ENCODE results near the gene UHRF1. TPM values are rescaled to one million over a fixed set of nuclear protein-coding genes. Genes with fewer than 3 reads are reported as not detected.

The UHRF1 gene
- total RNA-seq = 19.8 TPM

DNA sequence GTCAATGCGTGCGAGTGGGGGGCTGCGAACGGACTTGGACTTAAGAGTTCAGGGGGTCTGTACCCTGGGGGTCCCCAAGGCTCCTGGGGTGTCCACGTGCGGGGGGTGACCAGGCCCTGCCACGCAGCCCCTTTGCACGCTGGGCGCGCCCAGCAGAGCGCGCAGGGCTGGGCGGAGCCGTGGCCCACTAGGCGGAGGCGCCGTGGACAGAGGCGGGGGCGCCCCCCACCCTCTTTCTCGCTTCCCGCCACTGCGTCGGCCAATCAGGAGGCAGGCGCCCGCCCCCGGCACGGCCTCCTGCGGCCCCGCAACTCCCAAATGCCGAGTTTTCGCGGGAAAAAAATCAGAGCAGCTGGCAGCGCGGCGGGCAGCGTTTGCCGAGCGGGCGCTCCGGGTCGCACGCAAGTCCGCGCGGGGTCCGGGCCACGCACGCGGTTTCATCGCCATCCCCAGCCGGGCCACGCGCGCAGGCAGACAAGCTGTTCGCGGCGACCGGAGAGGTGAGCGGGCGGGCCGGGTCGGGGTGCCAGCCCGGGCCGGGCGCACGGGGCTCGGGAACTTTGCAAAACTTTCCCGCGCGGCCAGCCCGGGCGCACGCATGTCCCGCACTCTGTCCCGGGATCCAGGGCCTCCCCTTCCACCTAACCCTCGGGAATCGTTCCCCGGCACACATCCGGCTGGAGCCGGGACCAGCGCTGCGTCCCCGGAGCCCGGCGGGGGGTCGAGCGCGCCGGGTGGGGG is at the start of gene UHRF1:
TSS of gene UHRF1 (plus strand) at position 346 of the 741 bp plus-strand sequence. CDS start 1,385 bp downstream, outside the sequence.
- peaks cover 18 to 27% (median 24%) of the 10 kb centered on the region in 3 donors for H3K4me1 ChIP-seq (ENCODE audit: control insufficient read depth in 3 of 3, insufficient read depth in 3 of 3, low read length in 3 of 3)
- H3K9ac ChIP-seq (ENCODE audit: low read depth in 1 of 3, low read length in 3 of 3) = peak within 1 kb of the TSS in 1 of 3 donors; percentile 72
- H3K4me3 ChIP-seq (ENCODE audit: low read length in 3 of 3) = peak within 1 kb of the TSS; percentile 69 to 75 (median 71)
- H3K27ac ChIP-seq (ENCODE audit: low read depth, low read length) = no peak within 1 kb of the TSS
- H3K27me3 ChIP-seq (ENCODE audit: control insufficient read depth in 3 of 3, insufficient read depth in 3 of 3, low read length in 3 of 3) = no peaks in the 10 kb centered on the region
- H3K9me3 ChIP-seq (ENCODE audit: control insufficient read depth in 3 of 3, low read length in 3 of 3) = no peaks in the 10 kb centered on the region
- H3K36me3 ChIP-seq (ENCODE audit: control insufficient read depth in 3 of 3, insufficient read depth in 3 of 3, low read length in 3 of 3) = no peaks in the 10 kb centered on the region

DNA sequence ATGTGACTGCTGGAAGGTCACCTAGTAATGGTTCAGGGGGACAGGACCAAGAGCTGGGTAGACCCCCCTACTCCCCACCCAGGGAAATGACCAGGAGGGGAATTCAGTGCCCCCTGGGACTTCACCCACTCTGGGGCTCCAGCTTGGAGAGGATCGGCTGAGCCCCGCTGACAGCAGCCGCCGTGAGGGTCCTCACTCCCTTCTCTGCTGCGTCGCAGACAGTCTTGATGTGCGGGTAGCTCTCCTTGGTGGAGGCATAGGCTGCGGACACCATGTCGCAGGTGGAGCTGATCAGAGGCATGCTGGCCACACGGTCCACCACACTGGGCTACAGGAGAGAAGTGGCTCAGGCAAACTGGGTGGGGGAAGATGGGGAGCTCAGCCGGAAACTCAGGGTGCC is 49.6 kb upstream of the UHRF1 start:
- H3K4me1 ChIP-seq (ENCODE audit: control insufficient read depth in 3 of 3, insufficient read depth in 3 of 3, low read length in 3 of 3) = peaks cover 0 to 2% (median 0%) of the 10 kb centered on the region in 3 donors
- H3K9ac ChIP-seq (ENCODE audit: low read depth in 1 of 3, low read length in 3 of 3) = no peak overlapping the region
- H3K4me3 ChIP-seq (ENCODE audit: low read length in 3 of 3) = no peak overlapping the region
- peaks cover 27 to 30% (median 29%) of the 10 kb centered on the region in 3 donors for H3K36me3 ChIP-seq (ENCODE audit: control insufficient read depth in 3 of 3, insufficient read depth in 3 of 3, low read length in 3 of 3)
- no peaks in the 10 kb centered on the region for H3K9me3 ChIP-seq (ENCODE audit: control insufficient read depth in 3 of 3, low read length in 3 of 3)
- no peaks in the 10 kb centered on the region for H3K27me3 ChIP-seq (ENCODE audit: control insufficient read depth in 3 of 3, insufficient read depth in 3 of 3, low read length in 3 of 3)
- H3K27ac ChIP-seq (ENCODE audit: low read depth, low read length) = no peak overlapping the region

DNA sequence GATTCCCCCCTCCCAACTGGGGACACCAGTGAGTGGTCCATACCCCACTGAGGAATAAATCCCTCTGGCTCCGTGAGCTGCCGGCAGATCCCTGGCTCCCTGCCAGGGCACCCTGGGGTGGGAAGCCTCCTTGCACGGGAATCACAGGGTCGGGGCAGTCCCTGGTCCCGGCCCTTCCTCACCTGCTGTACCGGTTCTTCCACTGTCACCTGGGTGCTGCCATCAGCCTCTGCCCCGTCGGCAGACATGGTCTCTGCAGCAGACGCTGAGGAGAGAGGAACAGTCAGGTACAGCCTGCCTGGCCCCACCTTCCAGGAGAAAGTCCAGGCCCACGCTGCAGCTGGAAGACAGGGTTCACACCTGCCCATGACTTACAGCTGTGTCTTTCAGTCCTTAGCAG is 48.2 kb upstream of the UHRF1 start:
- no peaks in the 10 kb centered on the region for H3K27me3 ChIP-seq (ENCODE audit: control insufficient read depth in 3 of 3, insufficient read depth in 3 of 3, low read length in 3 of 3)
- no peak overlapping the region for H3K27ac ChIP-seq (ENCODE audit: low read depth, low read length)
- H3K4me3 ChIP-seq (ENCODE audit: low read length in 3 of 3) = no peak overlapping the region
- H3K36me3 ChIP-seq (ENCODE audit: control insufficient read depth in 3 of 3, insufficient read depth in 3 of 3, low read length in 3 of 3) = peaks cover 19 to 24% (median 22%) of the 10 kb centered on the region in 3 donors
- H3K4me1 ChIP-seq (ENCODE audit: control insufficient read depth in 3 of 3, insufficient read depth in 3 of 3, low read length in 3 of 3) = peaks cover 0 to 1% (median under 1%) of the 10 kb centered on the region in 3 donors
- H3K9me3 ChIP-seq (ENCODE audit: control insufficient read depth in 3 of 3, low read length in 3 of 3) = no peaks in the 10 kb centered on the region
- no peak overlapping the region for H3K9ac ChIP-seq (ENCODE audit: low read depth in 1 of 3, low read length in 3 of 3)

DNA sequence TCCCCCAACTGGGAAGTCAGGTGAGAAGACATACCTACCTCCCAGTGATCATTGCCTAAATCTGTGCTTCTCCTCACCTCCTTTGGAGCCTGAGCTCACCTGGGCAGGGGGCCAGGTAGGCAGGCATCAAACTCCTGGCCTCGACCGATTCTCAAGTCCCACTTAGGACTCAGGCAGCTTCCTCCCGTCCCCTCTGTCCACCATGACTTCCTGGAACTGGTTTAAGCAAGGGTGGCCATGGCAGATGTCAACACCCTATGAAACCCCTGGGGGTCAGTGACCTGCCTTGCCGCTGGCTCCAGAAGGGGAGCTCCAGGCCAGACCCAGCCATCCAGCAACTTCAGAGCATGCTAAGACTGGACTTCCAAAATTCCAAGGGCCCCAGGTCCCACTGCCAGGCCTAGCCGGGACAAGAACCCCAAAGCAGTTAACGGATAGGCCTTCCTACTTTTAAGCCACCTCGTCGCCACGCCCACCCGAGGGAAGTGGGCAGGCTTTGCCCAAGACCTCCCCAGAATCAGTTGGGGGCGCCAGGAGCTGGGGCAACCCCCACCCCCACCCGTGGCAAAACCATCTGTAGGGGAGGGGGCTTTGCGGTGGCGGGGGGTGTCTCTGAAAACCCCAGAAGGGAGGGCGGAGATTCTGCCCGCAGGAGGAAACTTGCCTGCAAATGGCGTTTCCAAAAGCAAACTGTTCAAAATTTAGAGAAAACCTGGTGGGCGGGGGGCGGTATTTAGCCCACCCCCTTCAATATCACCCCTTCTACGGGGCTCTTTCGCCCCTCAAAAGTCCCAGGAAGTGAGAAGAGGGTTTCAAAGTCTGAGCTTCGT is 42.5 kb upstream of the UHRF1 start:
- Histone ChIP-seq H3K9ac (ENCODE audit: low read depth in 1 of 3, low read length in 3 of 3) (peak overlapping the region; percentile 83 to 89 (median 89)), H3K27me3 (ENCODE audit: control insufficient read depth in 3 of 3, insufficient read depth in 3 of 3, low read length in 3 of 3) (no peaks in the 10 kb centered on the region), H3K4me1 (ENCODE audit: control insufficient read depth in 3 of 3, insufficient read depth in 3 of 3, low read length in 3 of 3) (peaks cover 10 to 14% (median 14%) of the 10 kb centered on the region in 3 donors), H3K4me3 (ENCODE audit: low read length in 3 of 3) (peak overlapping the region; percentile 83 to 87 (median 84)), H3K27ac (ENCODE audit: low read depth, low read length) (peak overlapping the region; percentile 86), H3K36me3 (ENCODE audit: control insufficient read depth in 3 of 3, insufficient read depth in 3 of 3, low read length in 3 of 3) (peaks cover 0 to 2% (median 0%) of the 10 kb centered on the region in 3 donors), H3K9me3 (ENCODE audit: control insufficient read depth in 3 of 3, low read length in 3 of 3) (no peaks in the 10 kb centered on the region)

DNA sequence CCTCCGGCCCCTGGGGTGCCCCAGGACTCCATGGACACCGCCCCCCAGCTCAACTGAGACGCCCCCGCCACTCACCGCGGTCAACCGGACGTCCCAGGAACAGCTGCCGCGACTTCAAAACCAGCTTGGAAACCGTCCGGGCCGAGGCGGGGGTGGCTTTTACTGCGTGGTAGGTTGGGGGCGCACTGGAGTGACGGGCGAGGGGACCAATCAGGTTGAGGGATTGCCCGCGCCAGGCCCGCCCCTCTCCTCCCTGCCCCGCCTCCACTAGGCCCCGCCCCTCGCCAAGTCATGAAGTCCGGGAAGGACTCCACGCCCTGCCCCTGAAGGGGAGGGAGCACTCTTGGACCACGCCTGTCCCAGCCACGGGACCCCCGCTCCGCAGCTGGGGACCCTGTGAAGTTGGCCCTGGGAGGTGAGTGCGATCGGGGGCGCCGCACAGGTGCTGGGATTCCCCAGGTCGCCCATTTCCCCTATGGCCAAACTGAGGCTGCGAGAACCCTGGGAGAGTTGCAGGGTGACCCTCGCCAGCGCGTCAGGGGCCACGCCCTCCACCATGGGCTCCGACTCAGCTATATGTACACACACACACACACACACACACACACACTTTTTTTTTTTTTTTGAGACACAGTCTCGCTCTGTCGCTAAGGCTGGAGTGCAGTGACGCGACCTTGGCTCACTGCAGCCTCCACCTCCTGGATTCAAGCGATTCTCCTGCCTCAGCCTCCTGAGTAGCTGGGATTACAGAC is 41.6 kb upstream of the UHRF1 start, which contains the start of gene PLIN3:
TSS of gene PLIN3 (minus strand) at position 134 of the 752 bp plus-strand sequence. CDS start 6,273 bp downstream, outside the sequence.
- H3K9me3 ChIP-seq (ENCODE audit: control insufficient read depth in 3 of 3, low read length in 3 of 3) = no peaks in the 10 kb centered on the region
- peak within 1 kb of the TSS; percentile 86 for H3K27ac ChIP-seq (ENCODE audit: low read depth, low read length)
- H3K27me3 ChIP-seq (ENCODE audit: control insufficient read depth in 3 of 3, insufficient read depth in 3 of 3, low read length in 3 of 3) = no peaks in the 10 kb centered on the region
- H3K4me3 ChIP-seq (ENCODE audit: low read length in 3 of 3) = peak within 1 kb of the TSS; percentile 83 to 87 (median 84)
- H3K9ac ChIP-seq (ENCODE audit: low read depth in 1 of 3, low read length in 3 of 3) = peak within 1 kb of the TSS; percentile 83 to 89 (median 89)
- peaks cover 0 to 2% (median 0%) of the 10 kb centered on the region in 3 donors for H3K36me3 ChIP-seq (ENCODE audit: control insufficient read depth in 3 of 3, insufficient read depth in 3 of 3, low read length in 3 of 3)
- peaks cover 11 to 14% (median 14%) of the 10 kb centered on the region in 3 donors for H3K4me1 ChIP-seq (ENCODE audit: control insufficient read depth in 3 of 3, insufficient read depth in 3 of 3, low read length in 3 of 3)

DNA sequence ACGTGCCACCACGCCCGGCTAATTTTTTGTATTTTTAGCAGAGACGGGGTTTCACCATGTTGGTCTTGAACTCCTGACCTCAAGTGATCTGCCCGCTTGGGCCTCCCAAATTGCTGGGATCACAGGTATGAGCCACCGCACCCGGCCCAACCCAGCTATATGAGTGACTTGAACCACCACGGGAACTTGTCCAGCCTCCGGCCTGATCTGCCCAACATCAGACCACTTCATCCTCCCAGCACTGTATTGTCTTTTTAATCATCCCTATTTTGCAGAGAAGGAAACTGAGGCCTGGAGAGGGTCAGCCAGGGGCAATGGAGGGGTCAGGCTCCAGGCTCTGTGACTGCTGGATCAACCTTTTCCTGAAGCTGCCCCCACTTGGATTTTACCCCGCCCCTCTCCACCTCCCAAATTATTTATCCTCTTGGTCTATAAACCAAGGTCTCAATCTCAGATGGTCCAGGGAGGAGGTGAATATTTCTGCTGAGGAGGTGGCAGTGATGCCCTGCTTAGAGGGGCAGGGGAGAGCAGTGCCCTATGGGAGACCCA is 40.9 kb upstream of the UHRF1 start:
- no peaks in the 10 kb centered on the region for H3K27me3 ChIP-seq (ENCODE audit: control insufficient read depth in 3 of 3, insufficient read depth in 3 of 3, low read length in 3 of 3)
- peaks cover 12 to 14% (median 14%) of the 10 kb centered on the region in 3 donors for H3K4me1 ChIP-seq (ENCODE audit: control insufficient read depth in 3 of 3, insufficient read depth in 3 of 3, low read length in 3 of 3)
- H3K9ac ChIP-seq (ENCODE audit: low read depth in 1 of 3, low read length in 3 of 3) = peak overlapping the region in 1 of 3 donors; percentile 83
- no peak overlapping the region for H3K4me3 ChIP-seq (ENCODE audit: low read length in 3 of 3)
- H3K36me3 ChIP-seq (ENCODE audit: control insufficient read depth in 3 of 3, insufficient read depth in 3 of 3, low read length in 3 of 3) = peaks cover 0 to 2% (median 0%) of the 10 kb centered on the region in 3 donors
- H3K27ac ChIP-seq (ENCODE audit: low read depth, low read length) = peak overlapping the region; percentile 86
- H3K9me3 ChIP-seq (ENCODE audit: control insufficient read depth in 3 of 3, low read length in 3 of 3) = no peaks in the 10 kb centered on the region

DNA sequence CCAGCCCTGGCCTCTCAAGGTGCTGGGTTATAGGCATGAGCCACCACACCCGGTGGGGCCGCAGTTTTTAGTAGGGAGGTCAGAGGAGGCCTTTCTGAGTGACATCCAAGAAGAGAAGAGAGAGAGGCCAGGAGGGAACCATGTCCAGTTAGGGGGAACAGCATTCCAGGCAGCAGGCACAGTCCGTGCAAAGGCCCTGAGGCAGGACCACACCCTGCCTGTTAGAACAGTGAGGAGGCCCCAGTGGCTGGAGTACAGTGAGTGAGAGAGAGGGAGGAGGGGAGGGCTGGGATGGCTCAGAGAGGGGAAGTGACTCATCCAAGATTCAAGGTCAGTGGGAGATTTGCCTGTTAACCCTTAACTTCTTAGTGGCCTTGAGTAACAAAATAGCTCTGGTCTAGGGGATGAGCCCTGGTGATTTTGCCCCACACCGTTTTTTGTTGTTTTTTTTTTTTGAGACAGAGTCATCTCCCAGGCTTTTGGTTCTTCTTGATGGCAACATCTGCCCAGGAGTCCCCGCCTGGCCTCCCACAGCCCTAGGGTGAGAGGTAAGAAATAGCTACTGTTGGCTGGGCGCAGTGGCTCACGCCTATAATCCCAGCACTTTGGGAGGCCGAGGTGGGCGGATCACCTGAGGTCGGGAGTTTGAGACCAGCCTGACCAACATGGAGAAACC is 39.1 kb upstream of the UHRF1 start:
- Histone ChIP-seq H3K9me3 (ENCODE audit: control insufficient read depth in 3 of 3, low read length in 3 of 3) (no peaks in the 10 kb centered on the region), H3K27me3 (ENCODE audit: control insufficient read depth in 3 of 3, insufficient read depth in 3 of 3, low read length in 3 of 3) (no peaks in the 10 kb centered on the region), H3K36me3 (ENCODE audit: control insufficient read depth in 3 of 3, insufficient read depth in 3 of 3, low read length in 3 of 3) (no peaks in the 10 kb centered on the region), H3K9ac (ENCODE audit: low read depth in 1 of 3, low read length in 3 of 3) (no peak overlapping the region), H3K4me1 (ENCODE audit: control insufficient read depth in 3 of 3, insufficient read depth in 3 of 3, low read length in 3 of 3) (peaks cover 12 to 14% (median 14%) of the 10 kb centered on the region in 3 donors), H3K27ac (ENCODE audit: low read depth, low read length) (no peak overlapping the region), H3K4me3 (ENCODE audit: low read length in 3 of 3) (no peak overlapping the region)

DNA sequence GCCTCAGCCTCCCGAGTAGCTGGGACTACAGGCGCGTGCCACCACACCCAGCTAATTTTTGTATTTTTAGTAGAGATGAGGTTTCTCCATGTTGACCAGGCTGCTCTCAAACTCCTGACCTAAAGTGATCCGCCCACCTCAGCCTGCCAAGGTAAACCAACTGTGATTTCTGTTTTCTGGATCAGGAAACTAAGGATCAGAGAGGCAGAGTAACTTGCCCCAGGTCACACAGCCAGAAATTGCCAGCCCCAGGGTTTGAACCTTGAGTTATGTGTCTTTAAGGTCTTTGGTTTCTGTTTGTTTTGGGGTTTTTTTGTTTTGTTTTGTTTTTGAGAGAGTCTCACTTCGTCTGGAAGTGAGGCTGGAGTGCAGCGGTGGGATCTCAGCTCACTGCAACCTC is 37.6 kb upstream of the UHRF1 start:
- H3K4me1 ChIP-seq (ENCODE audit: control insufficient read depth in 3 of 3, insufficient read depth in 3 of 3, low read length in 3 of 3) = peaks cover 6 to 7% (median 7%) of the 10 kb centered on the region in 3 donors
- H3K9me3 ChIP-seq (ENCODE audit: control insufficient read depth in 3 of 3, low read length in 3 of 3) = no peaks in the 10 kb centered on the region
- H3K9ac ChIP-seq (ENCODE audit: low read depth in 1 of 3, low read length in 3 of 3) = no peak overlapping the region
- no peaks in the 10 kb centered on the region for H3K27me3 ChIP-seq (ENCODE audit: control insufficient read depth in 3 of 3, insufficient read depth in 3 of 3, low read length in 3 of 3)
- H3K27ac ChIP-seq (ENCODE audit: low read depth, low read length) = no peak overlapping the region
- H3K4me3 ChIP-seq (ENCODE audit: low read length in 3 of 3) = no peak overlapping the region
- H3K36me3 ChIP-seq (ENCODE audit: control insufficient read depth in 3 of 3, insufficient read depth in 3 of 3, low read length in 3 of 3) = no peaks in the 10 kb centered on the region

DNA sequence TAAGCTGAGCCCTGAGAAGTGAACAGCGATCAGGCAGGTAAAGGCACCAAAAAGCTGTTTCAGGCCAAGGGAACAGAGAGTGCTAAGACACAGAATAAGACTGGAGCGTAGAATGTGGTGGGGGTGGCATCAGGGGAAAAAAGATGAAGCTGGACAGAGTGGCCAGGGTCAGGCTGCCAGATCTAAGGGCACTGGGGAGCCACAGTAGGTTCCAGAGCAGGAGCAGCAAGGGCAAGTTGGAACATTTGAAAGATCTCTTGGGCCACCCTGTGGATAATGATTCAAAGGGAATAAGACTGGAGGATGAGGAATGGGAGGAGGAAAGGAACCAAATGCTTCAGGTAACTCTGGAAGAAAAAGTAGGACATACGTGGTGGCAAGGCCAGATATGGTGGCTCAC is 35.4 kb upstream of the UHRF1 start:
- Histone ChIP-seq H3K9ac (ENCODE audit: low read depth in 1 of 3, low read length in 3 of 3) (no peak overlapping the region), H3K27ac (ENCODE audit: low read depth, low read length) (no peak overlapping the region), H3K4me1 (ENCODE audit: control insufficient read depth in 3 of 3, insufficient read depth in 3 of 3, low read length in 3 of 3) (peaks cover 12 to 15% (median 12%) of the 10 kb centered on the region in 3 donors), H3K27me3 (ENCODE audit: control insufficient read depth in 3 of 3, insufficient read depth in 3 of 3, low read length in 3 of 3) (peaks cover 0 to 5% (median 0%) of the 10 kb centered on the region in 3 donors), H3K4me3 (ENCODE audit: low read length in 3 of 3) (no peak overlapping the region), H3K36me3 (ENCODE audit: control insufficient read depth in 3 of 3, insufficient read depth in 3 of 3, low read length in 3 of 3) (no peaks in the 10 kb centered on the region), H3K9me3 (ENCODE audit: control insufficient read depth in 3 of 3, low read length in 3 of 3) (no peaks in the 10 kb centered on the region)
